HG03060 (cell line): ENCODE measurements around the gene TAS2R4.
"Not testable (repeated sequence)": the region's sequence is repeated elsewhere in the genome, so short reads cannot be mapped to it uniquely, and the experiment has no call there.

Source experiments
- ATAC-seq: cut with Tn5 transposase; IDR thresholded peaks from one replicate; pipeline ENCODE4 v1.9.1; 2021; ENCODE audit warnings: low read depth, moderate number of reproducible peaks; ENCODE audit not compliant: unreplicated experiment

The TAS2R4 gene

DNA sequence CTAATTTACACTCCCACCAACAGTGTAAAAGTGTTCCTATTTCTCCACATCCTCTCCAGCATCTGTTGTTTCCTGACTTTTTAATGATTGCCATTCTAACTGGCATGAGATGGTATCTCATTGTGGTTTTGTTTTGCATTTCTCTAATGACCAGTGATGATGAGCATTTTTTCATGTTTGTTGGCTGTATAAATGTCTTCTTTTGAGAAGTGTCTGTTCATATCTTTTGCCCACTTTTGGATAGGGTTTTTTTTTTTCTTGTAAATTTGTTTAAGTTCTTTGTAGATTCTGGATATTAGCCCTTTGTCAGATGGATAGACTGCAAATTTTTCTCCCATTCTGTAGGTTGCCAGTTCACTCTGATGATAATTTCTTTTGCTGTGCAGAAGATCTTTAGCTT lies 46.0 kb downstream of the TAS2R4 start:
- ATAC-seq: not testable (repeated sequence)
